Activated CD4-positive, alpha-beta T cell treated with anti-CD3 and anti-CD28 coated beads, Interleukin-2, amount 50 U/mL, for 48 hours (primary cell): ENCODE results near the gene PCNX3.

Experiments used
- DNase-seq, 2 experiments: peaks; one replicate each; pipeline ENCODE4 v3.0.0-alpha.2; 2020

PCNX3 gene

GRCh38 chr11:65580756-65581155 is 34.8 kb upstream of the PCNX3 start:
- DNase-seq, result no peak

DNA sequence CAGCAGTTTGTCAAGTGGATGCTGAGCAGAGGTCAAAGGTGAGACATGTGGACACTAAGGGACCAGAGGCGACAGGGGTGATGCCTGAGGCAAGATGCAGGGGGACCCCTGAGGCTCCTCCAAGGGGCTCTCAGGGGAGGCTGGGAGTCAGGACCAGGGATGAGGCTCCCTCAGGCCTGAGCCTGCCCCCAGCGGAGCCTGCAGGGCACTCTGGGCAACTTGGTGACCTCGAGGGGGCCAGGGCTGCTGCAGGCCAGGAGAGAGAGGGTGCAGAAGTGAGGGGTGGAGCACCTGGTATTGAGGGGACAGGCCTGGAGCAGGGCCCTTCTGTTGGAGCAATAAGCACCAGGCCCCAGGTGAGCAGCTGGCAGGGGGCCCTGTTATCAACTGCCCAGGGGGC is 33.6 kb upstream of the PCNX3 start:
- DNase-seq, result no peak

- no peak for DNase-seq
Observed at GRCh38 chr11:65583589-65583988, 32.0 kb upstream of the PCNX3 start.

GRCh38 chr11:65584106-65584505 is 31.5 kb upstream of the PCNX3 start:
- no peak for DNase-seq

GRCh38 chr11:65584723-65585171 is 30.8 kb upstream of the PCNX3 start:
- no peak for DNase-seq

DNA sequence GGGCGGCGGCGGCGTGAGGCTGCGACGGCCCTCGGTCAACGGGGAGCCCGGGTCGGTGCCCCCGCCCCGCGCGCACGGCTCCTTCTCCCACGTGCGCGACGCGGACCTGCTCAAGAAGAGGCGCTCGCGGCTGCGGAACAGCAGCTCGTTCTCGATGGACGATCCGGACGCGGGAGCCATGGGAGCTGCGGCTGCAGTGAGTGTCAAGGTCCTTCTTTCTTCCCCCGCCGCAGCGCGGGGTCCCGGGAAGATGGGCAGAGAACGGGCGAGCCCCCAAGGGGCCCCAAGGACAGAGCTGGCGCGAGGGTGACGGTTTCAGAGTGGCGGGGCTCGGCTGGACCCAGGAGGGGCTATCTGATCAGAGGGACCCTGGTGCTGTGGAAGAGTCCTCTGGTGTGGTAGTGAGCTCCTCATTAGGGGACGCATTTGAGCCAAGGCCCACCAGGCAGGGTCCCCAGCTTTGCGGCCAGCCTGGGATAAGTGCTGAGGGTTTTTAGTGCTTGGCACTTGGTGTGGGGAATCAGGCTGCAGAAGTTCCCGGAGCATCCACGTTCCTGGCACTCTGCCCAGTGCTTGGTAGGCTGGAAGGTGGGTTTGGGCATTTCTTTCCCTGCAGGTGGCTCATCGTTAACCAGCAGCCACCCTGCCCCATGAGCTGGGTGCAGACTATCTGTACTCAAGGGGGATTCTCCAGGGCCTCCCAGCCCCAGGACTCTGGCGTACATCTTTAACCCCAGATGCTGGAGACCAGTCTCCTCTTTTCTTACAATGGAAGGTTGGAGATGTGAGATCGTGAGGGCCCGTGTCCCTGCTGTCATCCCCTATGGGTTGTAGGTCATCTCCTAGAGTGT is 30.0 kb upstream of the PCNX3 start:
- no peak for DNase-seq

GRCh38 chr11:65586247-65586630 is 29.3 kb upstream of the PCNX3 start:
- no peak for DNase-seq

DNA sequence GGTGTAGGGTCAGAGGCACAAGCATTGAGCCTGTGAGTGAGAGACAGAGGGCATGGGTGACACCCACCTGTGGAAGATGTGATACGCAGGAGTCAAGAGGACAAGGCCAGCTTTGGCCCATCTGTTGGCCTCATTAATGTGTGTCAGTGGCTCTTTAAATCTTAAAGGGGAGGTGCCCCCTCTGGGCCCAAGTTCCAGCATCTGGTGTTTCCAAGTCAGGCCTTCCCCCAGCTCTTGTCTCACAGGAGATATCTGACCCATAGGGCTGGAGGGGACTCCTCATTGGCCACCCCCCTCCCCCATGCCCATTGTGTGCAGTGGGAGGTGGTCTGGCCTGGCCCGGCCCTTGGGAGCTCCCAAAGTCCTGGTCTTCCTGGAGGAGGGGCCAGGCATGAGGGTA is 28.9 kb upstream of the PCNX3 start:
- DNase-seq, result no peak

DNA sequence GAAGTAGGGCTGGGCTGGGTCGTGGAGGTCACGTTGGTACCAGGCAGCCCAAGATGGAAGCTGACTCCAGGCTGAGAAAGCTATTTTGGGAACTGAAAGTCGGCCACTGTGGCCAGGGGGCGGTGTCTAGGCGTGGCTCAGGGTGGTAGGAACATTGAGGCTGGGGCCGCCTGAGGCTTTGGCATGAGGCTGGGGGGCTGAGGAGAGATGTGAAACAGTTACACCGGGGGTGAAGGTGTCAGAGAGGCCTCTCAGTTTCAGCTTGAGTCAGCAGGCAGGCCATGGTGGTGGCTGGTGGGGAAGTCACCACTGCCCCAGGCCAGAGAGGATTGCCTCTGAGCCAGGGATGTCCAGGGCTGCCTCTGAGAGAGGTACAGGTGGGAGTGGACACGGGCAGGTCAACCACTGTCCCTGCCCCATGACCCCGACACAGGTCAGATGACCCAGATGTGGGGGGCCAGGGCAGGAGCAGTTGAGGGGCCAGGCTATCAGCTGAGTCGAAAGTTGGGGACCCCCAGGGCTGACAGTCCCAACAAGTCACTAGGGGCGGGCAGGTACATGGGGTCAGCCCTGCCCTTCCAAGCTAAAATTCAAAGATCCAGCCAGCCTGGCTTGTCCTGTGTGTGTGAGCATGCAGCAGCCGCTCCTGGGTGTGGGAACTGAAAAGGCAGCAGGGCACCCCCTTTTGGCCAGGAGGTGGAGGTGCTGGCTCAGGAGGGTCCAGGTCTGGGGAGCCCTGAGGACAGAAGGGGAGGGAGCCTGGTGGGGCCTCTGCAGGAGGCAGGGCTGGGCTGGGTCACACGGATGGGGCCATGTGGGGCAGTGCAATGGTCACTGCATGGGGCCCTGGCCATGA is 27.1 kb upstream of the PCNX3 start:
- peak; percentile 79 to 87 for DNase-seq

DNA sequence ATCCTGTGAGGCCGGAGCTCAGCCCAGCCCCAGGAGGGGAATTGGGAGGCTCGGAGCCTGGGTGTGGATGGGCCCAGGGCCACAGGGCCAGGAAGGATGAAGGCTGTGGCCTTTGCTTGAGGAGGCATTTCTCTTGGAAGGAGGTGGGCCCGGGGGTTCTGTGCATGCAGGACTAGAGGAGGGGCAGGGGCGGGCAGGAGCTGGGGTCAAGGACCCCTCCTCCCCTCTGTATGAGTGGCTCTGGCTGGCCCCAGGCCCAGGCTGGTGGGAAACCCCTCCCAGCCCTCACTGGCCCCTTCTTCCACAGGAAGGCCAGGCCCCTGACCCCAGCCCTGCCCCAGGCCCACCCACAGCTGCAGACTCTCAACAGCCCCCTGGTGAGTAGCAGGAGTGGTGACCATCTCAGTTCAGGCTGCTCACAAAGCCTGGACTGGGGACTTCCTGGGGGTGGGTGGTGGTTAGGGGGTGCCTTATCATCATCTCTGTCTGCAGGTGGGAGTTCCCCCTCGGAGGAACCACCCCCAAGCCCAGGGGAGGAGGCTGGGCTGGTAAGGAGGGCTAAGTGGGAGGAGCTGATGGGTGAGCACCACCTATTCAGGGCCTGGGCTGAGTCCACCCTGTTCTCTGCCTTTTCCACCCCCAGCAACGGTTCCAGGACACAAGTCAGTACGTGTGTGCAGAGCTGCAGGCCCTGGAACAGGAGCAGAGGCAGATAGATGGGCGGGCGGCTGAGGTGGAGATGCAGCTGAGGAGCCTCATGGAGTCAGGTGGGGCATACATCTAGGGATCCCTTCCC is 25.9 kb upstream of the PCNX3 start:
- DNase-seq, result peak in 1 of 2 experiments; percentile 33

DNA sequence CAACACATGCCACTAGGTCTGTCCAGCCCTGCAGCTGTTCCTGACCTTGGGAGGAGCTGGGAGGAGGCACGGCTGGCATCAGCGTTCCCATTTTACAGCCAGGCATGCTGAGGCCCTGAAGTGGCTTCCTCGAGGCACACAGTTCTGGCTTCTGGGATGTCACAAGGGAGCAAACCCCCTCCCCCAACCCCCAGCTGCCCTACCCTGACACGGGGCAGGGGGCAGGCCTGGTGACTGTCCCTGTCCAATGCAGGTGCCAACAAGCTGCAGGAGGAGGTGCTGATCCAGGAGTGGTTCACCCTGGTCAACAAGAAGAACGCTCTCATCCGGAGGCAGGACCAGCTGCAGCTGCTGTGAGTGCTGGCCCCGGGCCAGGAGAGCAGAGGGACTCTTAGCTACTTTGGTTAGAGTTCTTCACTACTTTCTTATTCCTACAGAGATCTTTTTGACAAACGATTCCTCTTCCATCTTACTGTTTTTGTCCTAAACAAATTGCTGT is 25.3 kb upstream of the PCNX3 start:
- DNase-seq, result no peak

DNA sequence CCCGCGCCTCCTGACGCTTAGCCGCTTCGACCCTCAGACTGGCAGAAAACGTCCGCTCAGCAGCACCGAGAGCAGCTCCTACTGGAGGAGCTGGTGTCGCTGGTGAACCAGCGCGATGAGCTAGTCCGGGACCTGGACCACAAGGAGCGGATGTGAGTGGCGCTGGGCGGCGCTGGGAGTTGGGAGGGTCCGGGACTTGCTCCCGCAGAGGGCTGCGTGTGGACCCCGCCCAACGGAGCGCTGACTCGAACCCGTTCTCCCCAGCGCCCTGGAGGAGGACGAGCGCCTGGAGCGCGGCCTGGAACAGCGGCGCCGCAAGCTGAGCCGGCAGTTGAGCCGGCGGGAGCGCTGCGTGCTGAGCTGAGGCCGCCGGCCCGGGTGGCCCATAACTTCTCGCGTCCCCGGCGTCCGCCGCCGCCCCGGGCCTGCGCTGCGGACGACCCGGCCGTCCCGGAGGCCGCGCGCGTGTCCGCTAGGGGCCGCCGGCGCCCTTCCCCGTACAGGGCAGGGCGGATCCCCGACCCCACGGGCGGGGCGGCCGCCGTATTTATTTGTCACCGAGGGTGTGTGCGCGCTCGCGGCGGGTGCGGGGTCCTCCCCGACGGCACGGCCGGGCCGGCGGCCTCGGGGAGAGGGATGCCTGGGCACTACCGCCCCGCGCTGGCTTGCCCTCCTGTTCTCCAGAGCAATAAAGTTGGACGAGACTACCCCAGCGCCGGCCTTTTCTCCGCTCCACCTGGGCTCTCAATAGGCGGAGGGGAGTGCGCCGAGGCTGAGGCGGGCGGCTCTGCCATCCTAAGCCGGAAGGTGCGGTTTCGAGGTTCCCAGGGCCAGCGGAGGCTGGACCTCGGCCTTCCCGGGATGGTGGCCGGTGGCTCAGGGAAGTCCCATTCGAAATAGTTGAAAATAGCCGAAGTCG is 23.4 kb upstream of the PCNX3 start:
- no peak for DNase-seq

DNA sequence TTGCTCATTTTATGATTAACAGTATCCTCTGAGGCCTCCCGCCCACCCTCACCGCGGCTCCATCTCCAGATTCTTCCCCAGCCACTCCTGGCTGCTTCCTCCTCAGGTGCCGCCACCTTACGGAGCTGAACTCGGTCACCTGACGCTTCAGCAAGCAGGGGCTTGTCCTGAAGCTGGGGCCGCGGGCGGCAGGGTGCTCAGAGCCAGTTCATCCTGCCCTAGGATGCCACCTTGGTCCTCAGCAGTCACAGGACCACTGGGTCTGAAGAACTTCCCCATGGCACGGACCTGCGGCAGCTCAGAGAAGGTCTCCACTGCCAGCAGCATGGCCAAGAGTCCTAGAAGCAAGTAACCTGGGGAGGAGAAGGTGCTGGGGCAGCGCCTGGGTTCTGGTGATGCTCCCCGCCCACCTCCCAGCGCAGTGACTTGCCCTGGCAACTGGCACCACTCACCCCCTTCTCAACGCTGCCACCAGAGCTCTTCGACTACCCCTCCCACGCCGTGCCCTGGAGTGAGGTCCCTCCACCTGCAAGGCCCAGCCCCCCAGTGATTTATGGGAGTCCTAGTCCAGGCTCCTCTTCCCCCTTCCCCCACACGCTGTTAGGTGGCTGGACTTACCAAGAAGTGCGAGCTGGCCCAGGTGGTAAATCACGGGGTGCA is 22.6 kb upstream of the PCNX3 start:
- DNase-seq, result no peak

GRCh38 chr11:65593518-65594414 is 21.8 kb upstream of the PCNX3 start:
- DNase-seq, result peak; percentile 48 to 58

DNA sequence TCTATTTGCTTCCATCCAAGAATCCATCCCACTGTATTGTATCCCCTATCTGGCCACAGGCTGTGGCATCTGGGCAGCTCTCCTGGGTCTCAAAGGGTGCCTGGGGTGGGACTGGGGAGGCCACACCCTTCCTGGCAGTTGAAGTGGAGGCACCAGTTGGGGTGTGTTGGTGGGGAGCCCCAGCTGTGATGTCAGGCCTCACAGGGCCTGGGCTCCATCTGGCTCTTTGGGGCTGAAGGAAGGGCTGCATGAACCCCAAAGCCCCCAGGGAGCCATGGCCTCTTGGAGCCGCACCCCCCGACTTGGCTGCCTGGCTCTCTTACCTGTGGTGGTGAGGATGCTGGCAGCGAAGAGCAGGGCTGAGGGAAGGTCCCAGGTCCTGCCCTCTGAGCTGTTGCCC is 20.4 kb upstream of the PCNX3 start:
- no peak for DNase-seq

DNA sequence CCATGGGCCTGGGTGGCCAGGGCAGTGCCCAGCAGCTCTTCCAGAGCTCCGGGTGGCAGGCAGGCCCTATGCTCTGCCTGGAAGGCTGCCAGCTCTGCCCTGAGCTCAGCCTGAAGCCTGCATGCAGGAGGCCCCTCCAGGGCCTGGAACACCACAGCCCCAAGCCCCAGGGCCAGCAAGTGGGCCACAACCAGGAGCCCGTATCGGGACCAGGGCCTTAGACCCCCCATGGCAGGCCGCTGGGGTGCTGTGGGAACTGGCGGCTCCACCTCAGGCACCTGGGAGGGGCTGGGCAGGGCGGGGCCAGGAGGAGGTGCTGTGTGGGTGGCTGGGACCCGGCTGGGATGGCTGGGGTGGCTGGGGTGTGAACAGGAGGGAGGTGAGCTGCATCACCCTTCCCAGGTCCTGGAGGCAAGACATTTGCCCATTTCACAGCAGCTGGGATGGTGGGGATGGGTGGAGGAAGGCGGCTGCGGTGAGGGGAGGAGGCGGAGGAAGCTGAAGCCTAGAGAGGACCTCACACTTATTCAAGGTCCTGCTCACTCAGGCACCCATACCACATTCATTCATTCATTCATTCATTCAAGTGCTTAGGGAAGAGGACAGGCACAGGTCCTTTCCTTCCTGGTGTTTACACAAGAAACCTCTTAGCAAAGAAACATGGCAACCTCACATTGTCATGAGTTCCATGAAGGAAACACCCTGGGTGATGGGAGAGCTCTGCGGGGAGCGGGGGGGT is 19.9 kb upstream of the PCNX3 start, which contains the start of gene KCNK7:
TSS of gene KCNK7 (minus strand) at position 258 of the 739 bp plus-strand sequence. CDS start at position 230, 28 bp downstream.
- no peak for DNase-seq

GRCh38 chr11:65596520-65596919 is 19.1 kb upstream of the PCNX3 start:
- no peak for DNase-seq

DNA sequence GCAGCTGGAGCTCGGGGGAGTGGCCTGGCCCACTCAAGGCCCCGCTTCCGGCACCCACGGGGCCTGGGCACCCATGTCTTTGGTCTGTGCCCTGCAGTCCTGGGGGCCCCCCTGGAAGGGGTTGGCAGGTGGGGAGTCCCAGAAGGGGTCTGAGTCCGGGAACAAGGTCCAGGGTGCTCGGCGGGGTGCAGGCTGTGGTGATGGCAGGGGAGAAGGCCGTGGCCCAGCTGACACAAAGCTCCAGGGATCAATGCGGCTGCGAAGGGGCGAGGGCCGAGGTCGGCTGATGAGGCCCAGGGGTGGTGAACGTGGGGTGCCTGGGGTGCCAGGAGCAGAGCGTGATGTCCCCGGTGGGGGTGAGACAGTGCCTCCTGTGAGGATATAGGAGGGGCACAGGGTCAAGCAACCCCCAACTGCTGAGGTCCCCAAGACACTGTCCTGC is 17.3 kb upstream of the PCNX3 start:
- no peak for DNase-seq
